Activated CD4-positive, alpha-beta T cell treated with anti-CD3 and anti-CD28 coated beads for 36 hours (primary cell): ENCODE data around the gene FIGNL1. TPM values are rescaled to one million over a fixed set of nuclear protein-coding genes. Genes with fewer than 3 reads are reported as not detected.

ENCODE experiments used
- ATAC-seq: fragments of 200-7000 bp; cut with Tn5 transposase; one replicate; pipeline ENCODE4 v1.10.0; 2021; ENCODE audit warnings: mild to moderate bottlenecking, moderate library complexity
- CTCF ChIA-PET: fragments of 350-600 bp; sonication (Branson Sonifier 250); formaldehyde crosslinking; loops from one replicate; lab custom pipeline; 2021; ENCODE audit warnings: antibody characterized with exemption; lab: Charles Lee
- POLR2A ChIA-PET: fragments of 350-600 bp; sonication (Branson Sonifier 250); formaldehyde crosslinking; loops from one replicate; lab custom pipeline; 2021; ENCODE audit warnings: antibody characterized with exemption, inconsistent platforms; lab: Charles Lee
- DNase-seq: peaks from one replicate; pipeline ENCODE4 v3.0.0-alpha.2; 2020
- H3K27ac Mint-ChIP-seq: one replicate; pipeline ENCODE4 v1.8.0; 2021; ENCODE audit warnings: mixed read lengths
- H3K27me3 Mint-ChIP-seq: one replicate; pipeline ENCODE4 v1.8.0; 2021; ENCODE audit warnings: mixed read lengths
- H3K36me3 Mint-ChIP-seq: one replicate; pipeline ENCODE4 v1.8.0; 2021; ENCODE audit warnings: low read depth, mixed read lengths
- H3K4me1 Mint-ChIP-seq: one replicate; pipeline ENCODE4 v1.8.0; 2021; ENCODE audit warnings: mixed read lengths
- H3K4me3 Mint-ChIP-seq: one replicate; pipeline ENCODE4 v1.8.0; 2021; ENCODE audit warnings: mild to moderate bottlenecking, moderate library complexity, mixed read lengths
- H3K9me3 Mint-ChIP-seq: one replicate; pipeline ENCODE4 v1.8.0; 2021; ENCODE audit warnings: low read depth, mixed read lengths
- intact Hi-C, 2 experiments: fragments of 100-400 bp; cut with DNase I in 1 of 2; cut with micrococcal nuclease in 1 of 2; formaldehyde crosslinking; loops; one replicate each; pipeline versions ENCODE4 v1.14.2 to v1.15.1; 2022 to 2024; cut with DNase I, micrococcal nuclease
- total RNA-seq, 2 experiments: library from RNA; stranded (reverse); gene quantifications; one replicate each; pipeline ENCODE4 v1.2.3, GENCODE V29; 2021

The FIGNL1 gene
- total RNA-seq, 2 experiments from 2014 or later, result 46.9 to 49.3 TPM

DNA sequence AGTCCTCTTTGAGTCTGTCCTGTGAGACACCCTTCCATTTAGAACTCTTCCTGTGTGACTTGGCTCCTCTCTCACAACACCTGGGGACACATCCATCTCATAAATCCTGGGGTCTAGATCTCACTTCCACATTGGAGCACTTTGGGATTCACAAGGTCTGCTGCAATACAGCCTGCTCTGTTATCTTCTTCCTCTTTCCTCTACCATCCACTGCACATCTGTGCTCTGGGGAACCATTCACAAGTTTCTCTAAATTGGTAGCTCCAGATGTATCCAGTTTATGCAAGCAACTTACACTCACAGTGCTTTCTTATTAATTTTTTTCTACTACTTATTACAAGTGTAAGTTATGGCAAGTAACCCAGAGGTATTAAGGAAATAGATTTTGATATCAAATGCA, 5.5 kb upstream of the FIGNL1 start:
- ATAC-seq (no peak), DNase-seq (no peak)
- Mint-ChIP-seq H3K4me1 (peaks cover 9% of the 10 kb centered on the region), H3K27ac (no peak overlapping the region), H3K4me3 (no peak overlapping the region), H3K9me3 (no peaks in the 10 kb centered on the region), H3K27me3 (no peaks in the 10 kb centered on the region), H3K36me3 (no peaks in the 10 kb centered on the region)
- POLR2A ChIA-PET, result no interaction called here
- intact Hi-C loops, result no loop called here
- CTCF ChIA-PET, result interaction anchor here (0.6 kb wide), 1 partner anchor 31 kb away, joined by 3 read pairs; no protein-coding TSS in a partner anchor

DNA sequence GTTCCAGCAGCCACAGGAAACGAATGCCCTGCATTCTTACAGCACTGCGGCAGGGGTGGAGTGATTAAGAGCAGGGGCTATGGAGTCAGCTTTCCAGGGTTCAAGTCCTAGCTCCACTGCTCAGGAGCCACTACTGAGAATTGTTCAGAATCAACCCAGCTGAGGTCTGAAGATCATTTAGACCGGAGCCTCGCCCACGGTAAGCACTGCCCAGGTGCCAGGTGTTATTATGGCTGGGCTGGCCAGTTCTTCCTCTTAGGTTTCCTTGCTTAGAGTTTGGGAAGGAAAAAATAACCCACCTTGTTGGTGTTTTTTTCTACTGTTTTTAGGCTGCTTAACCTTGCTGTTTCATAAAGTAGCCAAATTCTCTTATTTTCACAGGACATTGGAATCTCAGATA, 4.8 kb upstream of the FIGNL1 start:
- CTCF ChIA-PET, result interaction anchor here (0.8 to 1.2 kb wide), 3 partner anchors 65 to 362 kb away, joined by 3 read pairs; no protein-coding TSS in a partner anchor
- Mint-ChIP-seq H3K9me3 (no peaks in the 10 kb centered on the region), H3K27ac (no peak overlapping the region), H3K27me3 (no peaks in the 10 kb centered on the region), H3K4me3 (no peak overlapping the region), H3K36me3 (no peaks in the 10 kb centered on the region), H3K4me1 (peaks cover 9% of the 10 kb centered on the region)
- intact Hi-C loops, result loop anchor here in 1 of 2 experiments (5.0 kb wide), 1 partner anchor 687 kb away; no protein-coding TSS in a partner anchor
- no peak for ATAC-seq
- POLR2A ChIA-PET, result no interaction called here
- DNase-seq, result no peak

GRCh38 chr7:50450590-50451032, 461 bp upstream of the FIGNL1 start:
- POLR2A ChIA-PET, result interaction anchor here (0.6 kb wide), 2 partner anchors 78 to 83 kb away, joined by 3 read pairs; no protein-coding TSS in a partner anchor
- CTCF ChIA-PET, result interaction anchor here (1.0 to 2.3 kb wide), 5 partner anchors 10 to 712 kb away, joined by 3 to 7 read pairs (median 4); no protein-coding TSS in a partner anchor
- ATAC-seq (peak; percentile 2), DNase-seq (peak; percentile 55)
- Mint-ChIP-seq H3K4me1 (peaks cover 40% of the 10 kb centered on the region), H3K27ac (peak overlapping the region; percentile 93), H3K36me3 (peaks cover 25% of the 10 kb centered on the region), H3K27me3 (no peaks in the 10 kb centered on the region), H3K4me3 (peak overlapping the region; percentile 70), H3K9me3 (no peaks in the 10 kb centered on the region)
- intact Hi-C loops, result loop anchor here (1.0 to 5.0 kb wide), 5 partner anchors 53 to 692 kb away; partner anchors contain the start of gene ZPBP (in 1 of the 2)

- Mint-ChIP-seq H3K27me3 (no peaks in the 10 kb centered on the region), H3K9me3 (no peaks in the 10 kb centered on the region), H3K4me1 (peaks cover 49% of the 10 kb centered on the region), H3K36me3 (peaks cover 35% of the 10 kb centered on the region), H3K4me3 (peak overlapping the region; percentile 70), H3K27ac (peak overlapping the region; percentile 76)
- intact Hi-C loops, result loop anchor here (1.0 to 10.0 kb wide), 11 partner anchors 17 to 674 kb away; no protein-coding TSS in a partner anchor
- ATAC-seq, result no peak
- ChIA-PET POLR2A (no interaction called here), CTCF (interaction anchor here (1.0 to 2.3 kb wide), 7 partner anchors 9 to 713 kb away, joined by 3 to 7 read pairs (median 4); no protein-coding TSS in a partner anchor)
- no peak for DNase-seq
Observed at GRCh38 chr7:50449501-50449880, 659 bp downstream of the FIGNL1 start.

DNA sequence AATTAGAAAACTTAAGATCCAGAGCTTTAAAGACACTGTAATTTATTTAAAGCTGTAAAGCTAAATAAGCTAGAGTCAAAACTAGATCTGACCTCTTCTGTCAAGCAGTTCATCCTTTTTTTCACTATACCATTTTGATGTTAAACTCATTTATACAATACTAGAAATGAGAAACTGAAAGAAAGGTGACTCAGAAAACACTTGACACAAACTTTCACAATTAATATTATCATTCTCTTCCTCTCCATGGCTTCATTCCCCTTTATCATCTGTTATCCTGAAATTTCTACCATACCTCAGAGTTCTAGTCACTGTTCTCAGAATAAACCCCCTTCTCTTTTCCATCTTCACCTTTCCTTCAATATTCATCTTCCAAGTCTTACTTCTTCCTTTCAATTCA, 1.3 kb downstream of the FIGNL1 start:
- CTCF ChIA-PET, result interaction anchor here (0.8 to 2.3 kb wide), 11 partner anchors 9 to 714 kb away, joined by 3 to 12 read pairs (median 4); no protein-coding TSS in a partner anchor
- DNase-seq (no peak), ATAC-seq (peak; percentile 37)
- Mint-ChIP-seq H3K9me3 (no peaks in the 10 kb centered on the region), H3K4me1 (peaks cover 55% of the 10 kb centered on the region), H3K27me3 (no peaks in the 10 kb centered on the region), H3K27ac (peak overlapping the region; percentile 76), H3K4me3 (peak overlapping the region; percentile 70), H3K36me3 (peaks cover 42% of the 10 kb centered on the region)
- POLR2A ChIA-PET, result no interaction called here
- intact Hi-C loops, result loop anchor here (1.0 to 10.0 kb wide), 12 partner anchors 18 to 674 kb away; no protein-coding TSS in a partner anchor

DNA sequence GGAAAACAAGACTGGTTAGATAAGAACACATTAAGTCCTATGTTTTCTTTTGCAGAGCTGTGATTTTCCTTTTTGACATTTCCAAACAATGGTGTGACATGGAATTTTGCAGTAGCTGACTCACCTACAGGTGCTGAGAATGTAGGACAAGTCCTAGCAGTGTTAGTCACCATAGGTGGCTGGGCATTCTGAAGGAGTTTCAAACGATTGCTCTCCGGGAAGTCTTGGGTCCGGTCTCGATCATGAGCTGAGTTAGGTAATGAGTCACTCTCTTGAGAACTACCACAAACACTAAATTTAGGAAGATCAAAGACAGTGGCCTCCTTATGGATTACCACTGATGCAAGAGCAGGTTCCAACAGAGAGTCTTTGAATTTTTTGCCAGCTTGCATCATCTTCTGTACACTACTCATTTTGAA, 3.6 kb downstream of the FIGNL1 start:
- Mint-ChIP-seq H3K27ac (peak overlapping the region; percentile 52), H3K27me3 (no peaks in the 10 kb centered on the region), H3K4me3 (peak overlapping the region; percentile 16), H3K36me3 (peaks cover 60% of the 10 kb centered on the region), H3K4me1 (peaks cover 64% of the 10 kb centered on the region), H3K9me3 (no peaks in the 10 kb centered on the region)
- ATAC-seq (peak; percentile 42), DNase-seq (peak; percentile 36)
- intact Hi-C loops, result loop anchor here (1.0 to 10.0 kb wide), 6 partner anchors 28 to 676 kb away; no protein-coding TSS in a partner anchor
- POLR2A ChIA-PET, result interaction anchor here (0.6 to 0.8 kb wide), 2 partner anchors 50 to 298 kb away, joined by 3 read pairs; no protein-coding TSS in a partner anchor
- CTCF ChIA-PET, result interaction anchor here (1.0 to 1.8 kb wide), 4 partner anchors 22 to 328 kb away, joined by 3 to 4 read pairs (median 4); no protein-coding TSS in a partner anchor

GRCh38 chr7:50436133-50436806, 13.9 kb downstream of the FIGNL1 start:
- ATAC-seq (no peak), DNase-seq (no peak)
- intact Hi-C loops, result no loop called here
- Mint-ChIP-seq H3K36me3 (peaks cover 35% of the 10 kb centered on the region), H3K4me3 (no peak overlapping the region), H3K27me3 (no peaks in the 10 kb centered on the region), H3K27ac (no peak overlapping the region), H3K9me3 (no peaks in the 10 kb centered on the region), H3K4me1 (no peaks in the 10 kb centered on the region)
- CTCF ChIA-PET, result interaction anchor here (0.8 to 1.0 kb wide), 2 partner anchors 294 to 344 kb away, joined by 3 read pairs; no protein-coding TSS in a partner anchor
- POLR2A ChIA-PET, result no interaction called here

DNA sequence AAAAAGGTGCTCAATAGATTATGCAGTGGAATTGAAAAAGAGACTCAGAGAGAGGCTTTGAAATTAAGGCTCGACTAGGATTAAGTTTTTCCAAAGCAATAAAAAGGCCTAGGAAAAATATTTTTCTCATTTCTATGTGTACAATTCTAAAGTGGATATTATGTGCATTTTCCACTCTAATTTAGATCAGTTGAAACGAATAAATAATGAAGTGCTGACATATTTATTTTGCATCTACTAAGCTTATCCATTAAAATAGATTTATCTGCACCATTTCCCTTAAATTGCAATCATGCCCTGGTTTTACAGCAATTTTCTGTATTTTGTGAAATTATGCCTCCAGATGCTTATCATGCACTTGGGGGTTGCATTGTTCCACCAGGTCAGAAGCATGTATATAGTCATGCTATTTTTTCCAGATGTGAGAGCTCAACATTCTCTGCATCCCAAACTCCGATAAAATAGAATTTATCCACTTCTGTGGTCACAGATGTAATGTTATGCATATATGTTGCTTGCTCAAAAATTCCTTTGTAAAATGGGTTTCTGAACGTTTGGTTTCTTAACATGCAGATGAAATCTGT, 18.3 kb downstream of the FIGNL1 start:
- H3K27ac Mint-ChIP-seq, result no peak overlapping the region
- intact Hi-C loops, result no loop called here

DNA sequence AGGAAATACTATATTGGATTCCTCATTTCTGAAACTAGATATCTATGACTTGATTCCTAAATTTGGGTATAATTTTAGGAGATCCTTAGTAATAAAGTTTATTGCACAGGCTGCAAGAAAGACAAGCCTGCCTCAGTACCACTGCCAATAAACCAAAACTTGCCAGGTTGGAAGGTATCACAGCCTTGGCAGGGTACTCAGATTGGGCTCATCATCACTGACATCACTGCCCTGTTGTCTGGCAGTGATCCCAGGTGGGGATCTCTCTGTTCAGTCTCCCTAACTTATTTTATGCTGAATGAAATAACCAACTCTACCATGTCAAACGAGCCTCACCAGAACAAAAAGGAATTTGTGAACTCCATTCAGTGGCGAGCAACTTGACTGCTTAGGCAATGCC, 18.8 kb downstream of the FIGNL1 start:
- no peak overlapping the region for H3K27ac Mint-ChIP-seq
- H3K36me3 Mint-ChIP-seq, result no peaks in the 10 kb centered on the region
- DNase-seq (no peak), ATAC-seq (no peak)
- no peak overlapping the region for H3K4me3 Mint-ChIP-seq
- ChIA-PET CTCF (no interaction called here), POLR2A (interaction anchor here (0.6 kb wide), 1 partner anchor 42 kb away, joined by 3 read pairs; no protein-coding TSS in a partner anchor)
- H3K27me3 Mint-ChIP-seq, result no peaks in the 10 kb centered on the region
- no peaks in the 10 kb centered on the region for H3K4me1 Mint-ChIP-seq
- intact Hi-C loops, result no loop called here
- no peaks in the 10 kb centered on the region for H3K9me3 Mint-ChIP-seq

More for the DNA sequence above, 18.3 kb downstream of the FIGNL1 start:
- Mint-ChIP-seq H3K27me3 (no peaks in the 10 kb centered on the region), H3K9me3 (no peaks in the 10 kb centered on the region), H3K36me3 (peaks cover 2% of the 10 kb centered on the region), H3K4me3 (no peak overlapping the region), H3K4me1 (no peaks in the 10 kb centered on the region)
- CTCF ChIA-PET, result no interaction called here
- POLR2A ChIA-PET, result no interaction called here
- no peak for ATAC-seq
- DNase-seq, result no peak

DNA sequence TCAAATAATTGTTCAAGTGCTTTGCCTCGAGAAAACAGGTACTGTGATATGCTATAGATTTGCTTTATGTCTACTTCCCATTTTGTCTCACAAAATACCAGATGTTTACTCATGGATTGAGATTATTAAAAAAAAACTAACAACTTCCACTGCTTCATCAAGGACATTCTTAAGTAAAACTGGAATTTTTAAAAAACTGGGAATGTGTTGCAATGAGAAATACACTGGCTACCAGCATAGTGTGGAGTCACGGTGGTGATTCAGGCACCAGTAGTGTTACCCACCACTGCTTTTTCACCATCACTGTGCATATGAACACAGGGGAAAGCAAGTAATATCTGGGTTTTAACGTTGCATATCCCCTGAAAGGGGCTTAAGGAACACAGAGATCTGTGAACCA, 21.2 kb downstream of the FIGNL1 start:
- POLR2A ChIA-PET, result no interaction called here
- no peaks in the 10 kb centered on the region for H3K27me3 Mint-ChIP-seq
- no peak for ATAC-seq
- intact Hi-C loops, result no loop called here
- DNase-seq, result no peak
- H3K36me3 Mint-ChIP-seq, result no peaks in the 10 kb centered on the region
- CTCF ChIA-PET, result interaction anchor here (1.3 to 4.0 kb wide), 3 partner anchors 11 to 732 kb away, joined by 3 to 22 read pairs (median 6); no protein-coding TSS in a partner anchor
- H3K9me3 Mint-ChIP-seq, result no peaks in the 10 kb centered on the region
- H3K4me1 Mint-ChIP-seq, result no peaks in the 10 kb centered on the region
- no peak overlapping the region for H3K4me3 Mint-ChIP-seq
- no peak overlapping the region for H3K27ac Mint-ChIP-seq

GRCh38 chr7:50427518-50427917, 22.6 kb downstream of the FIGNL1 start:
- intact Hi-C loops, result no loop called here
- CTCF ChIA-PET, result interaction anchor here (0.5 to 4.0 kb wide), 10 partner anchors 9 to 883 kb away, joined by 3 to 22 read pairs (median 3); no protein-coding TSS in a partner anchor
- H3K36me3 Mint-ChIP-seq, result no peaks in the 10 kb centered on the region

More at GRCh38 chr7:50427518-50427917, 22.6 kb downstream of the FIGNL1 start:
- H3K4me1 Mint-ChIP-seq, result no peaks in the 10 kb centered on the region
- no peaks in the 10 kb centered on the region for H3K9me3 Mint-ChIP-seq
- POLR2A ChIA-PET, result no interaction called here
- no peak overlapping the region for H3K4me3 Mint-ChIP-seq
- H3K27ac Mint-ChIP-seq, result no peak overlapping the region
- no peak for DNase-seq
- no peak for ATAC-seq
- no peaks in the 10 kb centered on the region for H3K27me3 Mint-ChIP-seq
